IPS-18c (cell line): ENCODE data around the gene NFIB.

ENCODE experiments used
- H3K4me3 ChIP-seq: 2 replicates; pipeline ENCODE4 v1.7.0; 2013; ENCODE audit warnings: low read depth, mild to moderate bottlenecking, low read length, moderate library complexity; ENCODE audit not compliant: insufficient read depth
- H3K9me3 ChIP-seq: one replicate; pipeline ENCODE4 v1.6.1; 2013; ENCODE audit warnings: mild to moderate bottlenecking, low read length, moderate library complexity; ENCODE audit not compliant: control insufficient read depth, insufficient read depth

The NFIB gene

GRCh38 chr9:14273696-14274121 lies 40.2 kb downstream of the NFIB start:
- Histone ChIP-seq H3K4me3 (no peak overlapping the region), H3K9me3 (no peaks in the 10 kb centered on the region)

- Histone ChIP-seq H3K4me3 (no peak overlapping the region), H3K9me3 (no peaks in the 10 kb centered on the region)
Measured at GRCh38 chr9:14272927-14273528, 40.9 kb downstream of the NFIB start.

- H3K4me3 ChIP-seq = no peak overlapping the region
- H3K9me3 ChIP-seq = no peaks in the 10 kb centered on the region
Measured at GRCh38 chr9:14271093-14271673, 42.8 kb downstream of the NFIB start.

GRCh38 chr9:14270358-14271092 lies 43.4 kb downstream of the NFIB start:
- no peaks in the 10 kb centered on the region for H3K9me3 ChIP-seq
- H3K4me3 ChIP-seq = no peak overlapping the region

GRCh38 chr9:14269916-14270315 lies 44.0 kb downstream of the NFIB start:
- no peak overlapping the region for H3K4me3 ChIP-seq
- H3K9me3 ChIP-seq = no peaks in the 10 kb centered on the region

- H3K4me3 ChIP-seq = no peak overlapping the region
- no peaks in the 10 kb centered on the region for H3K9me3 ChIP-seq
Measured at GRCh38 chr9:14263707-14264483, 50.0 kb downstream of the NFIB start.

DNA sequence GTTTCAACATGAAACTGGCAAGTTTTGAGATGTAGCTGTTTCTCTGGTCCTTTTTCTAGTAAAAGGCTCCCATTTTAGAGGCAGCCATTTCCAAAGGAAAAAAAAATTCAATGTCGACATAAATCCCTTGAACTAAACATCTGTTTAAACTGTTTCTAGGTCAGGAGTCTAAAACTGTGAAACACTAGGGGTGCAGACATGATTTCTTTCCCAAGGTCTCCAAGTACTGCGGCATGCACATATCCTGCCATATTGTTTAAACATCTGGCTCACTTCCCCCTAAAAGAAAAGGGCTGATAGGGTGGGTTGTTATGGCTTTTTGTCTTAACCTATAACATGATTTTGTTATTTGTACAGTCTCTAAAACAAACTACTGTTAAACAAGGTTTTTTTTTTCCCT lies 51.1 kb downstream of the NFIB start:
- no peaks in the 10 kb centered on the region for H3K9me3 ChIP-seq
- H3K4me3 ChIP-seq = no peak overlapping the region

DNA sequence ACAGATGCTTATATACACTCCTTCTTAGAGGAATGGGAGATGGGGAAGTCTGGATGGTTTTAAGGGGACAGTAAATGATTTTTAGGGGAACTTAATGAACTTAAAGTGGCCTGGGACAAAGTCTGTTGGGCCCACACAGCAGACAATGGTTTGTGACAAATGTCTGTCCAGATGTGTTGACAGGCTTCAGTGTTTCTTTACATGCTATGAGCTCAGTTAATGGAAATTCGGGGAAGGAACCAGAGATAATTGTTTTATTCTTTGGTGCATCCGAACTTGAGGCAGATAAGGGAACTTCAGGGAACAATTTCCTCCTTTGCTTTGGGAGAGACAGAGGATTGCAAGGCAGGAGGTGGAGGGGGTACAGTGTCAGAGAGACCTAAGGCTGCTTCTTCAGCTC lies 52.3 kb downstream of the NFIB start:
- no peak overlapping the region for H3K4me3 ChIP-seq
- H3K9me3 ChIP-seq = no peaks in the 10 kb centered on the region

GRCh38 chr9:14260101-14260500 lies 53.8 kb downstream of the NFIB start:
- no peak overlapping the region for H3K4me3 ChIP-seq
- no peaks in the 10 kb centered on the region for H3K9me3 ChIP-seq

GRCh38 chr9:14258660-14259239 lies 55.2 kb downstream of the NFIB start:
- no peaks in the 10 kb centered on the region for H3K9me3 ChIP-seq
- no peak overlapping the region for H3K4me3 ChIP-seq

DNA sequence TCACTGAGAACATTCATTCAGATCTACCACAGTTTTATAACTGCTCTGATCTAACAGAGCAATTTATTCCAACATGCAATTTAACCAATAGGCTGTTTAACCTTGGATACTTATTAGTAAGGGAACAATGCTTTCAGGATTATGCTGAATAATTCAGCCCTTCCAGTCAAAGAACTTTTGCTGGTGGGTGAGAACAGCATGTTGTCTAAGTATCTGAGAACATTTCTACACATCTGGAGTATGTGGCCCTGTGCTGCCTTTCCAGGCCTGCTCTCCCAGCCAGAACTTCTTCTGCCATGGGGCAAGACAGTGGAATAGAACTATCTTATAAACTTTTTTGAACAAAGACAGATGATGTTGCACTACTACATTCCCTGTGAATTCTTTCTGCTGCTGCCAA lies 55.8 kb downstream of the NFIB start:
- Histone ChIP-seq H3K9me3 (no peaks in the 10 kb centered on the region), H3K4me3 (no peak overlapping the region)

DNA sequence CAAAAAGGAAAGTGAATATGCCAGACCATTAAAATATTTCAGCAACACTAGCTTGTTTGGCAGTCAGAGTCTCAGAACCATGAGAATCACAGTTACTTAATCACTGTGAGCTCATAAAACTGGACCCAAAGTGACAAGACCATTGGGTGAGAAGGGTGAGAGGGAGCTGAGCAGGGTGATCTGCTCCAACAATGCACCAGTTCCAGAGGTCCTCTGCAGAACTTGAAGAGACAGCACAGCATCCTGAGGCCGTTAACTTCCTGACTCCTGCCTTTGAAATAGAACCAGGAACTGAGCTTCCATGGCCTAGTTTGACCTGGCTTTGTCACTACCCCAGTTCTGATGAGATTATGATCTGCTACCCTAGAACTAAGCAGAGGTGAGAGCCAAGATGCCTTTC lies 57.4 kb downstream of the NFIB start:
- H3K9me3 ChIP-seq = no peaks in the 10 kb centered on the region
- no peak overlapping the region for H3K4me3 ChIP-seq

GRCh38 chr9:14251154-14252071 lies 62.5 kb downstream of the NFIB start:
- Histone ChIP-seq H3K4me3 (no peak overlapping the region), H3K9me3 (no peaks in the 10 kb centered on the region)

DNA sequence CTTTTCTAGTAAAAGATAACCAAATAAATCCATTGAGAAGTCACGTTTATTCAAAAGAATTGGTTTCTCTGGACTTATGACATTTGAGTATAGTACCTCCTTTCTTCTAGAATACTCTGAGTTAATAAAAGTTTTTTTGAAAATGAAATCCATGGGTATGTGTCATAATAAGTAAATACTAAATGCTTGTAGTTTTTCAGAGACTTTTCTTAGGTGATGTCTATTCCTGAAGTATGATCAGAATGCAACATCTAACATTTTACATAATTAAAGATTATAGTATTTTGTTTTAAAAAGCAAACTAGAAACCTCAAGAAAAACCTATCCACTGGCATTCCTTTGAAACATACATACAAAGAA lies 63.2 kb downstream of the NFIB start:
- Histone ChIP-seq H3K9me3 (no peaks in the 10 kb centered on the region), H3K4me3 (no peak overlapping the region)

DNA sequence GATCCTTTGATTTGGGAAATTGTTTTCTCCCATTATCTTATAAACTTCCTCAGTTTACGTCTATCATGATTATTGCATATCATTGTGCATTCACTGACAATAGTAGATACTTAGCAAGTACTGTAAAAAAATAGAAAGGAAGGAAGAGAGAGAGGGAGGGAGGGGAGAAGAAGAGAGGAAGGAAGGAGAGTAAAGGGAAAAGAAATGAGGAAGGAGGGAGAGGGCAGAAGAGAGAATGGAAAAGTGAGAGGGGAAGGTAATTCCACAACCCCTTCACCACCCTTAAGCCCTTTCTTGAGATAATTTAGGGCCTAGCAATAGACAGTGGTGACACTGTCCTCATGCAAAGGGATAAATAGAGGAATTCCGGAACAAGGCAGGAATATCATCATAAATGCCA lies 64.4 kb downstream of the NFIB start:
- Histone ChIP-seq H3K9me3 (no peaks in the 10 kb centered on the region), H3K4me3 (no peak overlapping the region)

DNA sequence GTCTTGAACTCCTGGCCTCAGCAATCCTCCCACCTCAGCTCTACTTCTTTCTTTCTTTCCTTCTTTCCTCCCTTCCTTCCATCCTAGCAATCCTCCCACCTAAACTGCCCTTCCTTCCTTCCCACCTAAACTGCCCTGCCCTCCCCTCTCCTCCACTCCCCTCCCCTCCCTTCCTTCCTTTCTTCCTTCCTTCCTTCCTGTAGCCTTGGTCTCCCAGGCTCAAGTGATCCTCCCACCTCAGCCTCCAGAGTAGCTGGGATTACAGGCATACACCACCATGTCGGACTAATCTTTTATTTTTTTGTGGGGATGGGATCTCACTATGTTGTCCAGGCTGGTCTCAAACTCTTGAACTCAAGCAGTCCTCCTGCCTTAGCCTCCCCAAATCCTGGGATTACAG lies 65.8 kb downstream of the NFIB start:
- Histone ChIP-seq H3K4me3 (no peak overlapping the region), H3K9me3 (no peaks in the 10 kb centered on the region)

DNA sequence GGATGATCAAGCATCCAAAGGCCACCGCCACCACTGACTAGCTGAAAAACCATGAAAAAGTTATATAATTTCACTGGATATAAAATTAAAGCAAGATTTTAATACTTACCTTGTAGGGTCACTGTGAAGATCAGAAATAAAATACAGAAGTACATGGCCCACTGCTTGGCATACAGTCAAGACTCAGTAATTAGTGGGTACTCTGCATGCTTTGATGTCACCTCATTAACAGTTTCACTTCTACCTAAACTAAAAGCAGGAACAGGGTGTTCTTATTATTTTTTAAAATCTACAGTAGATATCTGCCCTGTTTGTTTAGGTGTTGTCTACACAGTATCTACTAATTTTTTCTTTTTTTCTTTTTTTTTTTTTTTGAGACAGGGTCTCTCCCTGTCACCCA lies 66.4 kb downstream of the NFIB start:
- H3K4me3 ChIP-seq = no peak overlapping the region

More for the DNA sequence above, 66.4 kb downstream of the NFIB start:
- H3K9me3 ChIP-seq = no peaks in the 10 kb centered on the region
